Gastrocnemius medialis (tissue), 4 donors: ENCODE results near the gene SPOCK1. TPM values are rescaled to one million over a fixed set of nuclear protein-coding genes. Genes with fewer than 3 reads are reported as not detected.

Source experiments
- ATAC-seq, 2 donors: fragments of 150-250 bp; one replicate each; pipeline ENCODE4 v1.9.1; 2016
- DNase-seq, 2 donors: peaks; one replicate each; pipeline ENCODE4 v3.0.0-alpha.2; 2019
- H3K27ac ChIP-seq, 4 donors: fragments of 200-600 bp; sonication (generic); 1 replicate in 1 of 4; 2 replicates in 3 of 4; pipeline ENCODE4 v1.5.1; 2016 to 2018; ENCODE audit warnings: mild to moderate bottlenecking in 2 of 4, moderate library complexity in 1 of 4
- H3K27me3 ChIP-seq, 3 donors: fragments of 200-600 bp; sonication (generic) in 2 of 3; 1 replicate in 1 of 3; 2 replicates in 2 of 3; pipeline versions ENCODE4 v1.5.1 to v1.6.0; 2016 to 2019; ENCODE audit warnings: mild to moderate bottlenecking in 1 of 3, moderate library complexity in 1 of 3
- H3K36me3 ChIP-seq, 2 donors: fragments of 200-600 bp; sonication (generic) in 1 of 2; one replicate each; pipeline ENCODE4 v1.5.1; 2017 to 2018
- H3K4me1 ChIP-seq, 2 donors: fragments of 200-600 bp; sonication (generic) in 1 of 2; one replicate each; pipeline ENCODE4 v1.5.1; 2016 to 2017; ENCODE audit warnings: mild to moderate bottlenecking in 2 of 2
- H3K4me3 ChIP-seq, 4 donors: fragments of 200-600 bp; sonication (generic) in 3 of 4; 1 replicate in 1 of 4; 2 replicates in 3 of 4; pipeline ENCODE4 v1.5.1; 2016 to 2019; ENCODE audit warnings: mild to moderate bottlenecking in 2 of 4
- H3K9me3 ChIP-seq, 3 donors: fragments of 200-600 bp; sonication (generic) in 2 of 3; 1 replicate in 1 of 3; 2 replicates in 2 of 3; pipeline ENCODE4 v1.5.1; 2016 to 2019
- CTCF ChIP-seq, 5 experiments: fragments of 450-650 bp in 3 of 5; fragments of 200-600 bp in 2 of 5; sonication (generic) in 2 of 5; IDR thresholded peaks in 4 of 5; conservative IDR thresholded peaks in 1 of 5; 1 replicate in 4 of 5; 2 replicates in 1 of 5; pipeline ENCODE4 v1.5.1; 2016 to 2019; ENCODE audit warnings: antibody characterized with exemption in 5 of 5, mild to moderate bottlenecking in 3 of 5, moderate library complexity in 3 of 5
- POLR2A ChIP-seq, 2 donors: fragments of 450-650 bp; IDR thresholded peaks; one replicate each; pipeline ENCODE4 v1.6.1; 2017; ENCODE audit warnings: antibody characterized with exemption in 2 of 2, mild to moderate bottlenecking in 2 of 2, moderate library complexity in 2 of 2
- in situ Hi-C, 4 donors: fragments of 200-750 bp; cut with MboI; loops; one replicate each; pipeline versions ENCODE4 v1.15.0 to v1.8.0; 2017; ENCODE audit warnings: low sequenced_read_pairs in 4 of 4
- intact Hi-C: fragments of 100-400 bp; cut with DNase I; formaldehyde crosslinking; loops from one replicate; pipeline ENCODE4 v1.15.1; 2023; ENCODE audit warnings: low total_unique reads
- total RNA-seq, 4 donors: library from RNA; depleted of rRNA; stranded (reverse); fragments of >200 nt; gene quantifications; one replicate each; pipeline versions ENCODE4 v1.1.0 to v1.2.3, GENCODE V29; 2016

SPOCK1 gene
- total RNA-seq, 4 donors from 2014 or later = 5.8 to 33.8 (median 25.3) TPM

DNA sequence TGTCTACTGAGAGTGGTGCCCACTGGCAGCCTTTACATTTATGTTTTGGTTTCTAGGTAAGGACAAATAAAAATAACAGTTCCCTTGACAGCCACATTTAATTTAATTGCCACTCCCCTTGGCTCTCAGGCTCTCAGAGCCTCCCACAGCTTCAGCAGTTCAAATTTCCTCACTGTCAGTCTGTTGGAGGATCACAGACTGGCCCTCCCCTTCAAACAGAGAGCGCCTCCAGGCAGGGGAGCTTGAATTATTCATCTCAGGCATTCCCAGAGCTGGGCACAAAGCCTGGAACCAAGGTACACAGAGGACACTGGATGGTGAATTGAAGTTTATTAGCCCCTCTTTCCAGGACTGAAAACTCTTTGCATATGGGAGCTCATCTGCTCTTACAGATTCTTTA, 407.7 kb downstream of the SPOCK1 start:
- Histone ChIP-seq H3K27ac (no peak overlapping the region), H3K4me1 (no peaks in the 10 kb centered on the region), H3K9me3 (no peaks in the 10 kb centered on the region), H3K36me3 (no peaks in the 10 kb centered on the region), H3K27me3 (no peaks in the 10 kb centered on the region), H3K4me3 (no peak overlapping the region)
- DNase-seq (no peak), ATAC-seq (no peak)
- no peak for TF ChIP-seq CTCF (IDR thresholded peaks at IDR 0.05 in 4 of 5, conservative IDR thresholded peaks at IDR 0.05 in 1 of 5)
- TF ChIP-seq POLR2A (IDR thresholded peaks at IDR 0.05) = no peak
- in situ Hi-C loops (no loop called here), intact Hi-C loops (no loop called here)

DNA sequence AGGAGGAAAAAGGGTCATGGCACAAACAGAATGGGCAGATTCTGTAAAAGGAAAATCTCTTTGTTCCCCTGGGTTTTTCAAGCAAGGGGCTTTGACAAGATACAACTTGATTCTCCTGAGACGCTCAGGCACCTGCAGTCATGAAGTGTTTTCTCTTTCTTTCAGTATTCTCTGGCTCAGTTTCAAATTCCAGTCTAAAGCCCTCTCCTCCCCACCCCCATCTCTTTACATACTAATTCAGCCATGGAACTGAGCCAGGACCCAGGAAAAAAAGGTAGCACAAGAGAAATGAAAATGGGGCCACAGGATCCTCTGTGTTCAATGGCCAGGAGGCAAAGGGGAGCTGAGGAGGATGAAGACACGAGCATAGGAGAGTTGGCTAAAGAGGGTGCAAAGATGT, 408.4 kb downstream of the SPOCK1 start:
- in situ Hi-C loops = no loop called here
- Histone ChIP-seq H3K27ac (no peak overlapping the region), H3K36me3 (no peaks in the 10 kb centered on the region), H3K27me3 (no peaks in the 10 kb centered on the region), H3K9me3 (no peaks in the 10 kb centered on the region), H3K4me3 (no peak overlapping the region), H3K4me1 (no peaks in the 10 kb centered on the region)
- intact Hi-C loops = no loop called here
- ATAC-seq (no peak), DNase-seq (no peak)
- TF ChIP-seq POLR2A (IDR thresholded peaks at IDR 0.05) (no peak), CTCF (IDR thresholded peaks at IDR 0.05 in 4 of 5, conservative IDR thresholded peaks at IDR 0.05 in 1 of 5) (no peak)

- intact Hi-C loops (no loop called here), in situ Hi-C loops (no loop called here)
- TF ChIP-seq CTCF (IDR thresholded peaks at IDR 0.05 in 4 of 5, conservative IDR thresholded peaks at IDR 0.05 in 1 of 5) (no peak), POLR2A (IDR thresholded peaks at IDR 0.05) (no peak)
- H3K9me3 ChIP-seq = no peaks in the 10 kb centered on the region
- no peaks in the 10 kb centered on the region for H3K36me3 ChIP-seq
- H3K27ac ChIP-seq = no peak overlapping the region
- no peaks in the 10 kb centered on the region for H3K4me1 ChIP-seq
- H3K27me3 ChIP-seq = no peaks in the 10 kb centered on the region
- no peak overlapping the region for H3K4me3 ChIP-seq
- DNase-seq = no peak
- peak in 1 of 2 donors; percentile 33 for ATAC-seq
Measured at GRCh38 chr5:137090151-137090550, 409.0 kb downstream of the SPOCK1 start.

GRCh38 chr5:137088175-137088574, 411.0 kb downstream of the SPOCK1 start:
- in situ Hi-C loops = no loop called here
- ATAC-seq (no peak), DNase-seq (no peak)
- Histone ChIP-seq H3K9me3 (no peaks in the 10 kb centered on the region), H3K27ac (no peak overlapping the region), H3K4me1 (no peaks in the 10 kb centered on the region), H3K27me3 (no peaks in the 10 kb centered on the region), H3K4me3 (no peak overlapping the region), H3K36me3 (no peaks in the 10 kb centered on the region)
- intact Hi-C loops = no loop called here
- TF ChIP-seq CTCF (IDR thresholded peaks at IDR 0.05 in 4 of 5, conservative IDR thresholded peaks at IDR 0.05 in 1 of 5) = no peak
- TF ChIP-seq POLR2A (IDR thresholded peaks at IDR 0.05) = no peak

- DNase-seq (no peak), ATAC-seq (no peak)
- in situ Hi-C loops (no loop called here), intact Hi-C loops (no loop called here)
- H3K27me3 ChIP-seq = no peaks in the 10 kb centered on the region
- no peaks in the 10 kb centered on the region for H3K36me3 ChIP-seq
- H3K27ac ChIP-seq = no peak overlapping the region
- no peaks in the 10 kb centered on the region for H3K9me3 ChIP-seq
- H3K4me1 ChIP-seq = no peaks in the 10 kb centered on the region
- TF ChIP-seq CTCF (IDR thresholded peaks at IDR 0.05 in 4 of 5, conservative IDR thresholded peaks at IDR 0.05 in 1 of 5) (no peak), POLR2A (IDR thresholded peaks at IDR 0.05) (no peak)
- H3K4me3 ChIP-seq = no peak overlapping the region
Measured at GRCh38 chr5:137086342-137086741, 412.8 kb downstream of the SPOCK1 start.
